ENCODE data around the gene MT4.

Gene MT4

DNA sequence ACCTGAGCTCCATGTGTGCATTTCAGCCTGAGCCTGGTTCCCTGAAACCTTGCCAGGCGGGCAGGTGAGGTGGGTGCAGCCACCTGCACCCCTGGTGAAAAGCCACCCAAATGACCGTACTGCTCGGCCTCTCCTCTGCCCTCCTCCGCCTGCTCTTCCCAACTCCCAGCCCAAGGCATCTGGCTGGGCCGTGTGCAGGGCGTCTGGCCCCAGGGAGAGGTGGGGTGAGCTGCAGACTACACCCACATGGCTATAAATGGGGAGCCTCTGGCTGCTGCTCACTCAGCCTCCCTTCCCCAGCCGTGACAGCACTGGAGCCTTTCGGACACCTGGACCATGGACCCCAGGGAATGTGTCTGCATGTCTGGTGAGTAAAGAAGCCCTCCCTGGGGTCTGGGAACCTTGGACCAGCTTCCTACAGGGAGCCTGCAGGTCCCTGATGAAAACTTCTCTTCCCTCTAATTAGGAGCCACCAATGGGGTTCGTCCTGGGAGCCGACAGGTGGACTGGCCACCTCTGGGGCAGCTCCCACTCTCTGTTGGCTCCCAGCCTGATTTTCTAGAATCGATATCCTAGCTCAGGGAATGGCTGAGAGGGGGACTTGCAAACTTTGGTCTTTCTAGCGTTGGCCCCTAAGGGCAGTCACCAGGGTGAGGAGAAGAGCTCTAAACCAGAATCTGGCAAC is at the start of gene MT4:
TSS of gene MT4 (plus strand) at position 281 of the 685 bp plus-strand sequence. CDS start at position 337, 56 bp downstream.
- no peak for DNase-seq

GRCh38 chr16:56515665-56516064 is 49.2 kb upstream of the MT4 start:
- no peak for DNase-seq

- DNase-seq, result no peak
These were observed 47.7 kb upstream of the MT4 start for GRCh38 chr16:56517206-56517605.

DNA sequence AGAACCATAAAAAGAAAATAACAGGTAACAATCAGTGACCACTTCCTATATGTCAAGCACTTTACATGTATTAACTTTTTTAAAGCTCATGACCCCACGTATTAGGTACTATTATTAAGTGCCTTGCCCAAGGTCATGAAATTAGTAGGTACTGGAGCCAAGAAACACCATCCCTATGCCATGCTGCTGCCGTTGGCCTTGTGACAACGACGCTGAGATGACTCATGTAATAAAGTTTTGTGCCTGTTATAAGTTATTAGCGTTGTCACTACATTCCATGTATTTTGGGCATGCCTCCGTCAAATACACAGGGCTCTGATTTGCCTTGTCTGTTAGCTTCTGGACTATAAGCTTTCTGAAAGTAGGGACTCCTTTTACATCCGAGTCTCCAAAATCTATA is 46.4 kb upstream of the MT4 start:
- no peak for DNase-seq

- DNase-seq, result peak; percentile 90 to 92
These were observed 45.2 kb upstream of the MT4 start, which contains the start of gene BBS2 for GRCh38 chr16:56519459-56520250. BBS2 (minus strand) TSS chr16:56520024; CDS start chr16:56519862, 162 bp downstream.

DNA sequence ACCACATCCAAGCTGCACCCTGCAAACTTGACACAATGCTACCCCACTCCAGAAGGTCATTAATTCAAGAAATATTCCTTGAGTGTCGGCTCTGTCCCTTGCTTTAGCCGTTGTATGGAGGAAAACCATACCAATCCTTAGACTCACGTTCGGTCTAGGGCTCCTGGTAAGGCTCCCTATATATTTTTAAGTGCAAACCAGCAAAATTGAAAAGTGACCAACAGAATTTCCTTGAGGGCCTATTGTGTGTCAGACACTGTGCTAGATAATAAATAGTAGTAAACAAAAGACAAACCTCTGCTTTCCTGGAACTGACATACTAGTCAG is 44.7 kb upstream of the MT4 start:
- DNase-seq, result no peak

DNA sequence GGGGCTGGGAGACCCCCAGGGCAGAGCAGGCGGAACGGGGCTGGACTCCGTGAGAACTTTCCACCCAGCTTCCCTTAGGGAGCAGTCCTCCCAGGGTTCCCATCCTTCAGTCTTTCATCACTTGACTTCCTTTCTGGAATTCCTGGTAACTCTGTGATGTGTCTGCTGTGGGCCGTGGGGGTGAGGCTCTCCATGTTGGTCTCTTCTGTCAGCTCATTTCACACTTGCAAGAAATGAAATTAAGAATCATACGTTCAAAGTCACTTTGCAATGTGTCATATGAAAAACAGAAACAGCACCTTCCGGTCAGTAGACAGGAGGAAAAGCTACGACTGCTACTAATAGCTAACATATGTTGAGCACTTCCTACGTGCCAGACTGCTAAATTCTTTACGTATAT is 39.6 kb upstream of the MT4 start:
- no peak for DNase-seq

- no peak for DNase-seq
These were observed 34.0 kb upstream of the MT4 start for GRCh38 chr16:56530872-56531271.

GRCh38 chr16:56532714-56533113 is 32.2 kb upstream of the MT4 start:
- no peak for DNase-seq

DNA sequence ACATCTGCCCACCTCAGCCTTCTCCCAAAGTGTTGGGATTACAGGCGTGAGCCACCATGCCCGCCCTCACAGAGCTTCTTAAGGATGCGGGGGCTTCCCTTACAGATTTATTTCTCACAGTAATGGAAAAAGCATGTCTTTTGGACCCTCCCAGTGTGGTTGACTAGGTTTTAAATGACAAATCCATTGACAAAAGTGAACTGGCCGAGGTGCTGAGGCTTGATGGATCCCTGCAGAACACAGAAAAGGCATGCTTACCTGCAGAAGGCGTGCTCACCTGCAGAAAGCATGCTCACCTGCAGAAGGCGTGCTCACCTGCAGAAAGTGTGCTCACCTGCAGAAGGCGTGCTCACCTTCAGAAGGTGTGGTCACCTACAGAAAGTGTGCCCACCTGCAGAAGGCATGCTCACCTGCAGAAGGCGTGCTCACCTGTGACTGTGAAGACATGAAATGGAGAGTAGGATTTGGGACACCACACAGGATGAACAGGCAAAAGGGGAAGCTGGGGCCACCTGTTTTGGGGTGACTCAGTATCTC is 30.0 kb upstream of the MT4 start:
- no peak for DNase-seq

- DNase-seq, result no peak
These were observed 26.5 kb upstream of the MT4 start for GRCh38 chr16:56538331-56538730.

DNA sequence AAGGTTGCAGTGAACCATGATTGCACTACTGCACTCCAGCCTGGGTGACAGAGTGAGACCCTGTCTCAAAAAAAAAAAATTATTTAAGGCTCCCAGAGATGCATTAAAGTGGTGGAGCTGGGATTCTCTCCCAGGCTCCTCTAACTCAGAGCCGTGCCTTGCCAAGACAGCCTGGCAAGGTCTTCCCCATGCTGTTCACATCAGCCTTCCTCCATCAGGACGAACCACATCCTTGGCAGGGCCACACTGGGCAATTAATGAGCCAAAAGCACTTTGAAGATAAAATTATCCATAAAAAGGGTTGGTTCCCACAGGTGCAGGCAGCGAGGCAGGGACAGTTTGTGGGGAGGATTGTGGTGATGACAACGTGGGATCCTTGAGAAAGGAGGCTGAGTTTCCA is 25.2 kb upstream of the MT4 start:
- DNase-seq, result no peak

DNA sequence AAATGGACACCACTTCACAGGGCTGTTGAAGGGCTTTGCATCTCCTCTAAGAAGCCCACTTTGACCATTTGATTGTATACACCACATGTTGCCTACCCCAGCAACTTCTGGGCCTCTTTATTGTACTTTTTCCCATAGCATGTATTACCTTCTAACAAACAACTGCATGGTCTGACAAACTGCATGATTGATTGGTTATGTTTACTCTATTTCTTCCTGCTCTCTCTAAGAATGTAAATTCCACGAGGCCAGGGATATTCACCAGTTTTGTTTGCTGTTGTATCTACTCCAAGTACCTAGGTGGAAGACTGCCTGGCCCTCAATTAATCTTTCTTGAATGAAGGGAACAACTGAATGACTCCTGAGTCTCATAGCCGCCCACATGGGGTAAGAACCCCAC is 22.8 kb upstream of the MT4 start:
- no peak for DNase-seq

GRCh38 chr16:56547120-56547948 is 17.5 kb upstream of the MT4 start:
- no peak for DNase-seq

- DNase-seq, result no peak
These were observed 16.8 kb upstream of the MT4 start for GRCh38 chr16:56547949-56548567.

DNA sequence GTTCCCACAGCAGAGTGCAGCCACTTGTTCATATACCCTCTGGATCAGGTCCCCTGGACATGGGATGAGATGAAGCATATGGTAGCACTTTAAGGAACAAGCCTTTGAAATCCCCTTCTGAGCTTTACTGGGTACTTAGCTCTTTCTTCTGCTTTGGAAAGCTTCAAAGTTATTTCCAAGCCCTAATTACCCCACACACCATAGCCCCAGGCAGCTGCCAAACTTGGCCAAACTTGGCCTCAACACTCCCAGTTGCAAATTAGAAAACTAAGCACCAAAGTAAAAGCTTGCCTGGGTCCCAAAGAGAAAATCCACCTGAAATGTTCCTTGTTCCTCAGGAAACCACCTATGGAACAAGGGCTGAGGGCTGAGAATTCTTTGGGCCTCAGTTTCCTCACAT is 15.7 kb upstream of the MT4 start:
- DNase-seq, result no peak

GRCh38 chr16:56549744-56550385 is 15.0 kb upstream of the MT4 start:
- no peak for DNase-seq

DNA sequence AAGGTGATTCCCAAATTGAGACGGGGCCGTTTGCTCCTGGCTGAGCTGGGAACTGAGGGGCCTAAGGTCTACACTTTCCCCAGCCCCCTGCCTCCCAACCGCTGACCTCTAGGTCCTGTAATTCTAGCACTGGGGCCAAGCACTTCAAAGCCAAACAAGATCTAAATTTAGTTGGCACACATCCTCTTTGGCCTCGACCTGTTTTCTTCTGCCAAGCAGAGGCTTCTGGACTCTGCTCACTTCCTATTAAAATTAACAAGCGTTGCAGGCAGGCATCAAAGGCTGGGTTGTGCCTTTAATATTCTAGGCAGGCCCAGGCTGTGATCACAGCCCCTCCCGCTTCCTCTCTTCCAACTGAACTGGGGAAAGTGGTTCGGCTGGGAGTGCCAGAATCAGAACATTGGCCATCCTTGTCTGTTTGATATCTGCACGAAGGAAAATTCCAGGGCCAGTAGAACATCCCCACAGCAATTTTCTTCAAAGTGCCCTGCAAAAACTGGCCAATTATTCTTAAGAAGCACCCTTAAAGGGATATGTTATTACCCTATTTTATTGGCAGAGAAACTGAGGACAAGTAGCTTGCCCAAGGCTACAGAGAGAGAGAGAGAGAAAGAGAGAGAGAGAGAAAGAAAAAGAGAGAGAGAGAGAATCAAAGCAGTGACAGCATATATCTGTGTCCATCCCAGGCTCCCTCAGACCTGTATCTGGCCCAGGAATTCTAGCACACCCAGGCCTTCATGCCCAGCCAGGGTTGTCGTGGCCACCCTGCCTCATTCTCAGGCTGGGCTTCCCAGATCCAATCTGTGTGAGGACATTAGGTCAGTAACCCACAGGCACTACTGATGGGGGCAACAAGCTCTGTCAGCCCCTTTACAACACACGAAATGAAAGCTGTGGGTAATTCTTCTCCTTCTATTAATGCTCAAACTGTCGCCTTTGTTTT is 12.8 kb upstream of the MT4 start:
- DNase-seq, result no peak

DNA sequence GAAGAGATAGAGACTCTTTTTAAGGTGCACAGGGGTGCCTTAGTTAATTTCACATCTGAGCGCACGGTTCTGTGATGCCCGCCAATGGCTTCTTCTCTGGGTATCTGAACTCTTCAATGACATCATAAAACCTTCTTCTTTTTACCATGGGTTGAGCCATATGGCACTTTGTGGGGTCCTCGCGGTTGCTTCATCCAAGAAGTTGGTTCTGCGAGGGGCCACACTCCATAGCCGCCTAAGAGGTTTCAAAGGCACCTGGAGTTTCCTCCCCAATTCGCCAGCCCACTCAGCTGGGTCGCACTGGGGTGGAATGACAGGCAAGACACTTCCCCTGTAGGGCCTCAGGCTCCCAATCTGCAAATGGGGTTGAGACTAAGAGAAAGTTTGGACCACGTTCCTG is 10.4 kb upstream of the MT4 start:
- no peak for DNase-seq

- no peak for DNase-seq
These were observed 6.7 kb upstream of the MT4 start for GRCh38 chr16:56558024-56558747.

DNA sequence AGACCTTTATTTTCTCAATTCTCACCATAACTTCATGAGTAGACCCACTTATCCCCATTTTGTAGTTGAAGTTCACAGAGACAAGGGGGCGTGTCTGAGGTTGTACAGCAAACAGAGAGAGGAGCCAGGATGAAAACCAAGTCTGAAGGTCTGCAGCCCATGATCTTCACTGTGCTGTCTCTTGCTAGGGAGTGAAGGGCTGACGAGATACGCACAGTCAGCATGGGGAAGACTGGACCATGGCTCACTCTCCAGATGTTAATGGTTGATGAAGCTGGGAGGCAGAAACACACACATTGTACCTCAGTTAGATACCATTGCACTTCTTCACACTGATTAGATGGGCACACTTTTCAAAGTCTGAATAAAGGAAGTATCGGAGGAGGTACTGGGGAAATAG is 5.8 kb upstream of the MT4 start:
- DNase-seq, result no peak

All from stimulated activated CD4-positive, alpha-beta T cell treated with anti-CD3 and anti-CD28 coated beads, Interleukin-4, amount 100 ng/mL, for 4 hours (primary cell).